Psoas muscle (tissue), 8 donors: Measurements from ENCODE around the gene ZNF609. TPM values are rescaled to one million over a fixed set of nuclear protein-coding genes. Genes with fewer than 3 reads are reported as not detected.
"Not testable (repeated sequence)": the region's sequence is repeated elsewhere in the genome, so short reads cannot be mapped to it uniquely, and the experiment has no call there.

ENCODE experiments used
- ATAC-seq, 4 donors: fragments of 200-7000 bp; cut with Tn5 transposase; one replicate each; pipeline ENCODE4 v1.9.1; 2020; ENCODE audit warnings: moderate library complexity in 3 of 4, mild to moderate bottlenecking in 2 of 4
- DNase-seq, 2 donors: peaks; one replicate each; pipeline ENCODE4 v3.0.0-alpha.2; 2020
- H3K27ac ChIP-seq: fragments of 200-600 bp; one replicate; pipeline ENCODE4 v1.8.0; 2022
- H3K27me3 ChIP-seq, 3 donors: fragments of 200-600 bp in 1 of 3; one replicate each; pipeline versions ENCODE4 v1.6.1 to v1.8.0; 2013 to 2022; ENCODE audit warnings: low read length in 2 of 3, mild to moderate bottlenecking in 2 of 3, moderate library complexity in 1 of 3; ENCODE audit not compliant: insufficient read depth in 3 of 3
- H3K36me3 ChIP-seq, 2 donors: fragments of 200-600 bp in 1 of 2; one replicate each; pipeline versions ENCODE4 v1.6.1 to v1.8.0; 2013 to 2022; ENCODE audit warnings: low read depth in 1 of 2, mild to moderate bottlenecking in 1 of 2, moderate library complexity in 1 of 2; ENCODE audit not compliant: insufficient read depth in 1 of 2
- H3K4me1 ChIP-seq: fragments of 200-600 bp; one replicate; pipeline ENCODE4 v1.8.0; 2022
- H3K4me3 ChIP-seq: fragments of 200-600 bp; one replicate; pipeline ENCODE4 v1.8.0; 2022; ENCODE audit warnings: mild to moderate bottlenecking
- H3K9me3 ChIP-seq: fragments of 200-600 bp; one replicate; pipeline ENCODE4 v1.8.0; 2022
- CTCF ChIP-seq: fragments of 200-600 bp; IDR thresholded peaks from one replicate; pipeline ENCODE4 v1.8.0; 2022; ENCODE audit warnings: antibody characterized with exemption
- WGBS, 3 donors: extraction: QIAGEN DNeasy Blood & Tissue Kit; methylation state at CpG; one replicate each; pipeline versions ENCODE4 v1.1.6 to v1.1.7; 2013; 5-methylcytosine and 5-hydroxymethylcytosine counted together
- intact Hi-C, 2 donors: fragments of 100-400 bp; cut with DNase I; formaldehyde crosslinking; loops; one replicate each; pipeline versions ENCODE4 v1.11.0 to v1.14.2; 2022
- polyA plus RNA-seq, 3 donors: library from polyadenylated mRNA; stranded (reverse); fragments of 200-250 nt; gene quantifications; one replicate each; pipeline ENCODE4 v1.2.3, GENCODE V29; 2013
- total RNA-seq, 4 donors: library from RNA; stranded (reverse); fragmentation: NEBNext Ultra II Directional in 2 of 4; extraction: Animal tissue kit (Norgen Biotek cat#: 25700) in 2 of 4; gene quantifications; one replicate each; pipeline versions ENCODE4 v1.2.1 to v1.2.4, GENCODE V29; 2021 to 2023
- donor health status: healthy with polysubstance abuse.
- donor health status: DM: no; HTN: no; CAD: no; lungs with moderate emphysema.
- donor health status: Bipolar disorder and iron deficiency.
- donor health status: healthy.
- donor health status: DM: yes; HTN: yes; CAD: no.
- donor health status: DM: no; HTN: no; CAD: no.
- donor health status: DM: no; HTN: no; CAD: no.
- donor health status: DM: yes; HTN: yes; CAD: no.

The ZNF609 gene
- total and polyA plus RNA-seq, 7 donors: 3.2 to 15.0 (median 10.2) TPM

- no peak for ATAC-seq
- no peaks in the 10 kb centered on the region for H3K9me3 ChIP-seq
- H3K4me1 ChIP-seq: peaks cover 2% of the 10 kb centered on the region
- peaks cover 0 to 8% of the 10 kb centered on the region in 2 donors for H3K36me3 ChIP-seq
- TF ChIP-seq CTCF: no peak
- H3K4me3 ChIP-seq: no peak overlapping the region
- no peaks in the 10 kb centered on the region for H3K27me3 ChIP-seq
- intact Hi-C loops: no loop called here
- no peak overlapping the region for H3K27ac ChIP-seq
- DNase-seq: no peak
- WGBS, 3 donors: 82 to 87% (median 83%) methylated on average over 2 of the region's 2 CpGs
Measured at GRCh38 chr15:64493641-64494040, 33.3 kb downstream of the ZNF609 start.

- not testable (repeated sequence) for ATAC-seq, H3K4me3 ChIP-seq
- WGBS, 3 donors: 97% methylated on average over 2 of the region's 2 CpGs
Measured at GRCh38 chr15:64495968-64496367, 35.6 kb downstream of the ZNF609 start.

DNA sequence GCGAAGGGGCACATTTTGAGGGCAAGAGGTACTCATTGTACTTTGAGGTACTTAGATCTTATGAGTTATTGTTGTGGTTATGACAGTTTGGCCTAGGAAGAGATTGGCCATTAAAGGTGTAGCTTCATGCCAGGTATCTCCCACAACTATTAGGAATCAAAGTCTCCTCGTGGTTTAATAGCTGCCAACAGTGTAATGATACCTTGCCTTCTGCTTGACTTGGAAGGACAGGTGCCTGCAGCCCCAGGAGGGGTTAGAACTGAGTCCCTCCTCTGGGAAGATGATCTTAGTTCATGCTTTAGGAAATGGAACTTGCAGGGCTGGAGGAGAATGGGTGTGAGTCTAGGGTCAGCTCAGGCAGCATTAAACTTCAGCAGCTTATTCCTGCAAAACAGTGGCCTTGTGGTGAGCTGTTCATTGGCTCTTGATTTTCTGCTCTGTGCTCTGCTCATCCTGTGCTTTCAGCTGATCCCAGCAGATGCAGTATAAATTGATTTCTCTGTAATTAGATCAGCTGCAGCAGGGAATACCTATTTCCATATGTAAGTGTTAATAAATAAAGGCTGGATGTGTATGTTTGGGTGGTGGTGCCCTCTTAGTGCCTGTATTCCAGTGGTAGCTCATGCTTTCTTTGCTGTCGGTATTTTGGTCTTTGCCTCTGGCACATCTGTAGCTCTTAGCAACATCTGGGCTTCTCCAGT, 40.5 kb downstream of the ZNF609 start:
- H3K4me1 ChIP-seq: peaks cover 32% of the 10 kb centered on the region
- no peak for TF ChIP-seq CTCF
- DNase-seq: no peak
- H3K27ac ChIP-seq: no peak overlapping the region
- peak in 3 of 4 donors; percentile 22 to 74 (median 72) for ATAC-seq
- H3K36me3 ChIP-seq: peaks cover 2 to 26% of the 10 kb centered on the region in 2 donors
- intact Hi-C loops: no loop called here
- H3K9me3 ChIP-seq: no peaks in the 10 kb centered on the region
- WGBS, 3 donors: 31 to 33% (median 32%) methylated on average over 3 of the region's 3 CpGs
- H3K27me3 ChIP-seq: no peaks in the 10 kb centered on the region
- H3K4me3 ChIP-seq: no peak overlapping the region

More at GRCh38 chr15:64495968-64496367, 35.6 kb downstream of the ZNF609 start:
- intact Hi-C loops, H3K27me3 ChIP-seq, H3K4me1 ChIP-seq, H3K27ac ChIP-seq, DNase-seq, H3K9me3 ChIP-seq: not testable (repeated sequence)
- H3K36me3 ChIP-seq: peaks cover under 1 to 13% of the 10 kb centered on the region in 2 donors

GRCh38 chr15:64501396-64501715, 41.0 kb downstream of the ZNF609 start:
- ATAC-seq: peak in 2 of 4 donors; percentile 53

DNA sequence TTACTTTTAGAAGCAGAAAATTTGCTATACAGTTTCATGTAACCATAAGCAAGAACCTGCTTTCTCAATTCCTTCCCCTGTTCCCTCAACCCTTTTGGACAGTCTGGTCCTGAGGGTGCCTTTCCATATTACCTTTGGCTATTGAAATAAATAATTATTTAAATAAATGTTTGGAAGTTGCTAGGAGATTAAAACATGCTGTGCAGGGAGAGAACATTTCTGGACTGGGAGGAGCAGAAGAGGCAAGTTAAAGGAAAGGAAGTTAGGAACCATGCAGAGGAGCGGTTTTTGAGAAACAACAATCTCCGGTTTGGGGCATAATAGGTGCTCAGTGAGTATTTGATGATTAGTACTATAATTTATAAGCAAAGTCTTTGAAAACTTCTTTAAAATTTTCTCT, 41.8 kb downstream of the ZNF609 start:
- H3K27ac ChIP-seq: peak overlapping the region; percentile 12
- ATAC-seq (no peak), DNase-seq (no peak)
- WGBS, 3 donors: 78 to 85% (median 79%) methylated on average over 2 of the region's 2 CpGs
- H3K27me3 ChIP-seq: no peaks in the 10 kb centered on the region
- H3K36me3 ChIP-seq: peaks cover 2 to 22% of the 10 kb centered on the region in 2 donors
- H3K9me3 ChIP-seq: no peaks in the 10 kb centered on the region
- TF ChIP-seq CTCF: no peak
- intact Hi-C loops: loop anchor here in 1 of 2 donors (2.0 kb wide), 1 partner anchor 37 kb away; no protein-coding TSS in a partner anchor
- H3K4me1 ChIP-seq: peaks cover 37% of the 10 kb centered on the region
- no peak overlapping the region for H3K4me3 ChIP-seq

More at GRCh38 chr15:64501396-64501715, 41.0 kb downstream of the ZNF609 start:
- Histone ChIP-seq H3K4me3 (no peak overlapping the region), H3K27ac (no peak overlapping the region), H3K27me3 (no peaks in the 10 kb centered on the region), H3K4me1 (peaks cover 32% of the 10 kb centered on the region), H3K9me3 (no peaks in the 10 kb centered on the region), H3K36me3 (peaks cover 2 to 22% of the 10 kb centered on the region in 2 donors)
- no peak for TF ChIP-seq CTCF
- intact Hi-C loops: no loop called here
- DNase-seq: no peak
- whole genome bisulfite sequencing, 3 donors: 21 to 35% (median 28%) methylated on average over 1 of the region's 1 CpG
